GM12878 (cell line): ENCODE measurements around the gene ING4. TPM values are rescaled to one million over a fixed set of nuclear protein-coding genes. Genes with fewer than 3 reads are reported as not detected.
A peak's percentile ranks its signal among the peaks of the same experiment; 100 is the strongest.

Experiments used
- BACH1 ChIP-seq: fragments of 450-650 bp; IDR thresholded peaks from 2 replicates; pipeline ENCODE4 v1.6.1; 2017; ENCODE audit warnings: mild to moderate bottlenecking, borderline replicate concordance
- BCL11A ChIP-seq: IDR thresholded peaks from 2 replicates; pipeline ENCODE4 v1.6.1; 2011; ENCODE audit warnings: low read depth, low read length
- BMI1 ChIP-seq: fragments of 450-650 bp; IDR thresholded peaks from 2 replicates; pipeline ENCODE4 v1.6.1; 2016; ENCODE audit warnings: mild to moderate bottlenecking, moderate library complexity, borderline replicate concordance
- BRCA1 ChIP-seq: IDR thresholded peaks from 2 replicates; pipeline ENCODE4 v1.6.1; 2011; ENCODE audit warnings: low read depth, low read length, improper control_type of control experiment
- EP300 ChIP-seq, 2 experiments: fragments of 150-350 bp in 1 of 2; IDR thresholded peaks; 2 replicates each; pipeline ENCODE4 v1.6.1; 2011 to 2012; ENCODE audit warnings: low read depth in 2 of 2, low read length in 2 of 2, borderline replicate concordance in 1 of 2, improper control_type of control experiment in 1 of 2, inconsistent platforms in 1 of 2; ENCODE audit not compliant: control insufficient read depth in 1 of 2
- IKZF1 ChIP-seq: fragments of 450-650 bp; conservative IDR thresholded peaks from 2 replicates; pipeline ENCODE4 v1.6.1; 2017; ENCODE audit warnings: antibody characterized with exemption, mild to moderate bottlenecking
- JUND ChIP-seq: IDR thresholded peaks from 2 replicates; pipeline ENCODE4 v1.6.1; 2012; ENCODE audit warnings: low read depth, mild to moderate bottlenecking, low read length, improper control_type of control experiment, moderate library complexity
- KAT2A ChIP-seq: conservative IDR thresholded peaks from 2 replicates; pipeline ENCODE4 v1.6.1; 2011; ENCODE audit warnings: low read depth, low read length; ENCODE audit not compliant: control insufficient read depth
- MYB ChIP-seq: fragments of 150-350 bp; IDR thresholded peaks from 2 replicates; pipeline ENCODE4 v1.6.1; 2014; ENCODE audit warnings: mild to moderate bottlenecking, low read depth, low read length, borderline replicate concordance
- PAX8 ChIP-seq: fragments of 450-650 bp; IDR thresholded peaks from 2 replicates; pipeline ENCODE4 v1.6.1; 2017; ENCODE audit warnings: mild to moderate bottlenecking, moderate library complexity
- RFX5 ChIP-seq: IDR thresholded peaks from 2 replicates; pipeline ENCODE4 v1.6.1; 2011; ENCODE audit warnings: low read depth, low read length, improper control_type of control experiment
- TARDBP ChIP-seq: IDR thresholded peaks from 2 replicates; pipeline ENCODE4 v1.6.1; 2016; ENCODE audit warnings: borderline replicate concordance
- YY1 ChIP-seq: IDR thresholded peaks from 2 replicates; pipeline ENCODE4 v1.6.1; 2011; ENCODE audit warnings: low read depth, mild to moderate bottlenecking, low read length
- polyA plus RNA-seq, 11 experiments: library from polyadenylated mRNA; depleted of rRNA in 4 of 11; unstranded in 6 of 11; stranded (reverse) in 5 of 11; fragments of >200 nt; fragmentation: Nextera tagmentation in 4 of 11; fragmentation: Illumina TruSeq in 1 of 11; extraction: Ambion mirVana in 4 of 11; extraction: Trizol in 1 of 11; gene quantifications; 1 replicate in 1 of 11; 2 replicates in 10 of 11; pipeline versions ENCODE4 v1.2.1 to v1.2.3, GENCODE V29; 2011 to 2016; ENCODE audit warnings: inconsistent platforms in 2 of 11, missing spikeins in 2 of 11, low read depth in 1 of 11
- total RNA-seq, 4 experiments: library from RNA; depleted of rRNA in 3 of 4; stranded (reverse); fragments of >200 nt in 3 of 4; fragmentation: Illumina TruSeq in 1 of 4; extraction: Trizol in 1 of 4; gene quantifications; 2 replicates each; pipeline versions ENCODE4 v1.2.1 to v1.2.3, GENCODE V29; 2013 to 2021
- TF ChIP-seq, protein P1 (sequence below): IDR thresholded peaks from 2 replicates; pipeline ENCODE4 v1.6.1; 2011; ENCODE audit warnings: low read depth, low read length, improper control_type of control experiment, borderline replicate concordance
- TF ChIP-seq, protein P2 (sequence below): fragments of 450-650 bp; IDR thresholded peaks from 2 replicates; pipeline ENCODE4 v1.6.1; 2018; ENCODE audit warnings: borderline replicate concordance, mild to moderate bottlenecking; ENCODE audit not compliant: partially characterized antibody
- TF ChIP-seq, protein P3 (sequence below): fragments of 450-650 bp; formaldehyde crosslinking; IDR thresholded peaks from 2 replicates; pipeline ENCODE4 v1.5.0; 2022; ENCODE audit warnings: mild to moderate bottlenecking, missing genetic modification characterization
- TF ChIP-seq, protein P4 (sequence below): fragments of 450-650 bp; IDR thresholded peaks from 2 replicates; pipeline ENCODE4 v1.6.1; 2017; ENCODE audit warnings: mild to moderate bottlenecking, moderate library complexity
- TF ChIP-seq, protein P5 (sequence below): fragments of 450-650 bp; IDR thresholded peaks from 2 replicates; pipeline ENCODE4 v1.6.1; 2017; ENCODE audit warnings: borderline replicate concordance

The ING4 gene
- total and polyA plus RNA-seq, 10 of the 15 experiments (the other 5 are each of a cell fraction or from before 2014, with no cell fraction given): 7.2 to 53.9 (median 21.8) TPM

DNA sequence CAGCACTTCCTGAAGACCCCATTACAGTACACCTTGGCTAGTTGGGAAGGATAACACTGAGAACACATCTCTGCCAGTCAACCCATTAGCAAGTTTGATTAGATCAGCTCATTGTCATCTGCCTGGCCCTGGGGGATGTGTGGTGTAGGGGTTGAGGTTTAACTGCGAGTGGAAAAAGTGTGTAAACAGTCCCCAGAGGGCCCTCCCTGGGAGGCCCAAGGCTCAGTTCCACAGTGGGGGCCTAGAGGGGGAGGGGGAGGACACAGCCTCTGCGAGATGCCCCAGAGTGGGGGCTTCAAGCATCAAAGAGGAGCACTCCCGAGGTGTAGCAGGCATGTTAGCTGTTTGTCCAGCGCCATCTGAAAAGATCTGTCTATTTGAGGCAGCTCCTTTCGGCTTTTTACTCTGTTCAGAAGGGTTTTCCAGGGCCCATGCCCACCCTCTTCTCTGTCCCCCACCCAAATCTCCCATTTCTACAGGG is 27.5 kb downstream of the ING4 start (continued):
- TF ChIP-seq, protein P1, sequence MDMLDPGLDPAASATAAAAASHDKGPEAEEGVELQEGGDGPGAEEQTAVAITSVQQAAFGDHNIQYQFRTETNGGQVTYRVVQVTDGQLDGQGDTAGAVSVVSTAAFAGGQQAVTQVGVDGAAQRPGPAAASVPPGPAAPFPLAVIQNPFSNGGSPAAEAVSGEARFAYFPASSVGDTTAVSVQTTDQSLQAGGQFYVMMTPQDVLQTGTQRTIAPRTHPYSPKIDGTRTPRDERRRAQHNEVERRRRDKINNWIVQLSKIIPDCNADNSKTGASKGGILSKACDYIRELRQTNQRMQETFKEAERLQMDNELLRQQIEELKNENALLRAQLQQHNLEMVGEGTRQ: no peak
- TF ChIP-seq BRCA1: no peak
- TF ChIP-seq BMI1: peak; percentile 69; the same call in 1 of the 2 replicates
- TF ChIP-seq IKZF1: peak; percentile 79
- peak; percentile 88 for TF ChIP-seq BCL11A
- peak; percentile 91 for TF ChIP-seq JUND
- TF ChIP-seq BACH1: peak; percentile 80; the same call in 1 of the 2 replicates
- TF ChIP-seq PAX8: no peak
- TF ChIP-seq, protein P2, sequence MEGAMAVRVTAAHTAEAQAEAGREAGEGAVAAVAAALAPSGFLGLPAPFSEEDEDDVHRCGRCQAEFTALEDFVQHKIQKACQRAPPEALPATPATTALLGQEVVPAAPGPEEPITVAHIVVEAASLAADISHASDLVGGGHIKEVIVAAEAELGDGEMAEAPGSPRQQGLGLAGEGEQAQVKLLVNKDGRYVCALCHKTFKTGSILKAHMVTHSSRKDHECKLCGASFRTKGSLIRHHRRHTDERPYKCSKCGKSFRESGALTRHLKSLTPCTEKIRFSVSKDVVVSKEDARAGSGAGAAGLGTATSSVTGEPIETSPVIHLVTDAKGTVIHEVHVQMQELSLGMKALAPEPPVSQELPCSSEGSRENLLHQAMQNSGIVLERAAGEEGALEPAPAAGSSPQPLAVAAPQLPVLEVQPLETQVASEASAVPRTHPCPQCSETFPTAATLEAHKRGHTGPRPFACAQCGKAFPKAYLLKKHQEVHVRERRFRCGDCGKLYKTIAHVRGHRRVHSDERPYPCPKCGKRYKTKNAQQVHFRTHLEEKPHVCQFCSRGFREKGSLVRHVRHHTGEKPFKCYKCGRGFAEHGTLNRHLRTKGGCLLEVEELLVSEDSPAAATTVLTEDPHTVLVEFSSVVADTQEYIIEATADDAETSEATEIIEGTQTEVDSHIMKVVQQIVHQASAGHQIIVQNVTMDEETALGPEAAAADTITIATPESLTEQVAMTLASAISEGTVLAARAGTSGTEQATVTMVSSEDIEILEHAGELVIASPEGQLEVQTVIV: no peak
- no peak for TF ChIP-seq RFX5
- TF ChIP-seq, protein P3, sequence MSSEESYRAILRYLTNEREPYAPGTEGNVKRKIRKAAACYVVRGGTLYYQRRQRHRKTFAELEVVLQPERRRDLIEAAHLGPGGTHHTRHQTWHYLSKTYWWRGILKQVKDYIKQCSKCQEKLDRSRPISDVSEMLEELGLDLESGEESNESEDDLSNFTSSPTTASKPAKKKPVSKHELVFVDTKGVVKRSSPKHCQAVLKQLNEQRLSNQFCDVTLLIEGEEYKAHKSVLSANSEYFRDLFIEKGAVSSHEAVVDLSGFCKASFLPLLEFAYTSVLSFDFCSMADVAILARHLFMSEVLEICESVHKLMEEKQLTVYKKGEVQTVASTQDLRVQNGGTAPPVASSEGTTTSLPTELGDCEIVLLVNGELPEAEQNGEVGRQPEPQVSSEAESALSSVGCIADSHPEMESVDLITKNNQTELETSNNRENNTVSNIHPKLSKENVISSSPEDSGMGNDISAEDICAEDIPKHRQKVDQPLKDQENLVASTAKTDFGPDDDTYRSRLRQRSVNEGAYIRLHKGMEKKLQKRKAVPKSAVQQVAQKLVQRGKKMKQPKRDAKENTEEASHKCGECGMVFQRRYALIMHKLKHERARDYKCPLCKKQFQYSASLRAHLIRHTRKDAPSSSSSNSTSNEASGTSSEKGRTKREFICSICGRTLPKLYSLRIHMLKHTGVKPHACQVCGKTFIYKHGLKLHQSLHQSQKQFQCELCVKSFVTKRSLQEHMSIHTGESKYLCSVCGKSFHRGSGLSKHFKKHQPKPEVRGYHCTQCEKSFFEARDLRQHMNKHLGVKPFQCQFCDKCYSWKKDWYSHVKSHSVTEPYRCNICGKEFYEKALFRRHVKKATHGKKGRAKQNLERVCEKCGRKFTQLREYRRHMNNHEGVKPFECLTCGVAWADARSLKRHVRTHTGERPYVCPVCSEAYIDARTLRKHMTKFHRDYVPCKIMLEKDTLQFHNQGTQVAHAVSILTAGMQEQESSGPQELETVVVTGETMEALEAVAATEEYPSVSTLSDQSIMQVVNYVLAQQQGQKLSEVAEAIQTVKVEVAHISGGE (CRISPR knock-in tag): no peak
- TF ChIP-seq KAT2A: no peak
- TF ChIP-seq, protein P4, sequence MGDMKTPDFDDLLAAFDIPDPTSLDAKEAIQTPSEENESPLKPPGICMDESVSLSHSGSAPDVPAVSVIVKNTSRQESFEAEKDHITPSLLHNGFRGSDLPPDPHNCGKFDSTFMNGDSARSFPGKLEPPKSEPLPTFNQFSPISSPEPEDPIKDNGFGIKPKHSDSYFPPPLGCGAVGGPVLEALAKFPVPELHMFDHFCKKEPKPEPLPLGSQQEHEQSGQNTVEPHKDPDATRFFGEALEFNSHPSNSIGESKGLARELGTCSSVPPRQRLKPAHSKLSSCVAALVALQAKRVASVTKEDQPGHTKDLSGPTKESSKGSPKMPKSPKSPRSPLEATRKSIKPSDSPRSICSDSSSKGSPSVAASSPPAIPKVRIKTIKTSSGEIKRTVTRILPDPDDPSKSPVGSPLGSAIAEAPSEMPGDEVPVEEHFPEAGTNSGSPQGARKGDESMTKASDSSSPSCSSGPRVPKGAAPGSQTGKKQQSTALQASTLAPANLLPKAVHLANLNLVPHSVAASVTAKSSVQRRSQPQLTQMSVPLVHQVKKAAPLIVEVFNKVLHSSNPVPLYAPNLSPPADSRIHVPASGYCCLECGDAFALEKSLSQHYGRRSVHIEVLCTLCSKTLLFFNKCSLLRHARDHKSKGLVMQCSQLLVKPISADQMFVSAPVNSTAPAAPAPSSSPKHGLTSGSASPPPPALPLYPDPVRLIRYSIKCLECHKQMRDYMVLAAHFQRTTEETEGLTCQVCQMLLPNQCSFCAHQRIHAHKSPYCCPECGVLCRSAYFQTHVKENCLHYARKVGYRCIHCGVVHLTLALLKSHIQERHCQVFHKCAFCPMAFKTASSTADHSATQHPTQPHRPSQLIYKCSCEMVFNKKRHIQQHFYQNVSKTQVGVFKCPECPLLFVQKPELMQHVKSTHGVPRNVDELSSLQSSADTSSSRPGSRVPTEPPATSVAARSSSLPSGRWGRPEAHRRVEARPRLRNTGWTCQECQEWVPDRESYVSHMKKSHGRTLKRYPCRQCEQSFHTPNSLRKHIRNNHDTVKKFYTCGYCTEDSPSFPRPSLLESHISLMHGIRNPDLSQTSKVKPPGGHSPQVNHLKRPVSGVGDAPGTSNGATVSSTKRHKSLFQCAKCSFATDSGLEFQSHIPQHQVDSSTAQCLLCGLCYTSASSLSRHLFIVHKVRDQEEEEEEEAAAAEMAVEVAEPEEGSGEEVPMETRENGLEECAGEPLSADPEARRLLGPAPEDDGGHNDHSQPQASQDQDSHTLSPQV: no peak
- peak; percentile 55; the same call in 1 of the 2 replicates for TF ChIP-seq YY1
- peak; percentile 83 to 91; a peak in 3 of 4 replicates for TF ChIP-seq EP300 (IDR thresholded peaks at IDR 0.05; ENCODE audit: borderline replicate concordance in 1 of 2, control insufficient read depth in 1 of 2, low read depth in 2 of 2, low read length in 2 of 2)
- no peak for TF ChIP-seq TARDBP
- TF ChIP-seq, protein P5, sequence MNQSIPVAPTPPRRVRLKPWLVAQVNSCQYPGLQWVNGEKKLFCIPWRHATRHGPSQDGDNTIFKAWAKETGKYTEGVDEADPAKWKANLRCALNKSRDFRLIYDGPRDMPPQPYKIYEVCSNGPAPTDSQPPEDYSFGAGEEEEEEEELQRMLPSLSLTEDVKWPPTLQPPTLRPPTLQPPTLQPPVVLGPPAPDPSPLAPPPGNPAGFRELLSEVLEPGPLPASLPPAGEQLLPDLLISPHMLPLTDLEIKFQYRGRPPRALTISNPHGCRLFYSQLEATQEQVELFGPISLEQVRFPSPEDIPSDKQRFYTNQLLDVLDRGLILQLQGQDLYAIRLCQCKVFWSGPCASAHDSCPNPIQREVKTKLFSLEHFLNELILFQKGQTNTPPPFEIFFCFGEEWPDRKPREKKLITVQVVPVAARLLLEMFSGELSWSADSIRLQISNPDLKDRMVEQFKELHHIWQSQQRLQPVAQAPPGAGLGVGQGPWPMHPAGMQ: no peak
- peak; percentile 40; the same call in 1 of the 2 replicates for TF ChIP-seq MYB
